HG02938 (cell line): ENCODE results near the gene TBK1.
"Not testable (repeated sequence)": the region's sequence is repeated elsewhere in the genome, so short reads cannot be mapped to it uniquely, and the experiment has no call there.

Source experiments
- ATAC-seq: cut with Tn5 transposase; IDR thresholded peaks from one replicate; pipeline ENCODE4 v1.9.1; 2021; ENCODE audit warnings: mild to moderate bottlenecking, moderate library complexity; ENCODE audit not compliant: unreplicated experiment

The TBK1 gene

GRCh38 chr12:64538121-64538520 is 86.2 kb downstream of the TBK1 start:
- ATAC-seq: no peak

- ATAC-seq: not testable (repeated sequence)
Measured at GRCh38 chr12:64542409-64543047, 90.6 kb downstream of the TBK1 start.

GRCh38 chr12:64544371-64545080 is 92.6 kb downstream of the TBK1 start:
- ATAC-seq: no peak

- no peak for ATAC-seq
Measured at GRCh38 chr12:64545081-64545382, 93.1 kb downstream of the TBK1 start.

GRCh38 chr12:64549108-64549507 is 97.2 kb downstream of the TBK1 start:
- ATAC-seq: no peak

GRCh38 chr12:64550755-64551154 is 98.8 kb downstream of the TBK1 start:
- ATAC-seq: no peak

GRCh38 chr12:64551676-64552075 is 99.8 kb downstream of the TBK1 start:
- no peak for ATAC-seq
